Activated naive CD8-positive, alpha-beta T cell treated with anti-CD3 and anti-CD28 coated beads, Interleukin-2, amount 50 U/mL, for 24 hours (primary cell): ENCODE results near the gene P2RY2.
"Not testable (repeated sequence)": the region's sequence is repeated elsewhere in the genome, so short reads cannot be mapped to it uniquely, and the experiment has no call there.

Experiments
- ATAC-seq: fragments of 150-1000 bp; cut with Tn5 transposase; one replicate; pipeline ENCODE4 v1.10.0; 2021
- DNase-seq: peaks from one replicate; pipeline ENCODE4 v3.0.0; 2021
- H3K27ac Mint-ChIP-seq: one replicate; pipeline ENCODE4 v1.8.0; 2021; ENCODE audit warnings: mild to moderate bottlenecking, mixed read lengths
- H3K27me3 Mint-ChIP-seq: one replicate; pipeline ENCODE4 v1.8.0; 2021; ENCODE audit warnings: mixed read lengths
- H3K36me3 Mint-ChIP-seq: one replicate; pipeline ENCODE4 v1.8.0; 2021; ENCODE audit warnings: low read depth, mixed read lengths
- H3K4me1 Mint-ChIP-seq: one replicate; pipeline ENCODE4 v1.8.0; 2021; ENCODE audit warnings: mixed read lengths
- H3K4me3 Mint-ChIP-seq: one replicate; pipeline ENCODE4 v1.8.0; 2021; ENCODE audit warnings: mild to moderate bottlenecking, moderate library complexity, mixed read lengths
- H3K9me3 Mint-ChIP-seq: one replicate; pipeline ENCODE4 v1.8.0; 2021; ENCODE audit warnings: mixed read lengths

Gene P2RY2

GRCh38 chr11:73194593-73194992 lies 23.5 kb upstream of the P2RY2 start:
- peaks cover 1% of the 10 kb centered on the region for H3K4me1 Mint-ChIP-seq
- no peak overlapping the region for H3K4me3 Mint-ChIP-seq
- no peaks in the 10 kb centered on the region for H3K36me3 Mint-ChIP-seq
- no peak overlapping the region for H3K27ac Mint-ChIP-seq
- peaks cover 7% of the 10 kb centered on the region for H3K27me3 Mint-ChIP-seq
- no peak for DNase-seq
- ATAC-seq: no peak
- no peaks in the 10 kb centered on the region for H3K9me3 Mint-ChIP-seq

- Mint-ChIP-seq H3K4me1 (no peaks in the 10 kb centered on the region), H3K9me3 (no peaks in the 10 kb centered on the region), H3K27ac (no peak overlapping the region), H3K4me3 (no peak overlapping the region), H3K27me3 (peaks cover 2% of the 10 kb centered on the region), H3K36me3 (no peaks in the 10 kb centered on the region)
- ATAC-seq (no peak), DNase-seq (no peak)
These were observed 22.7 kb upstream of the P2RY2 start for GRCh38 chr11:73195191-73196007.

- Mint-ChIP-seq H3K27me3 (no peaks in the 10 kb centered on the region), H3K4me3 (no peak overlapping the region), H3K36me3 (no peaks in the 10 kb centered on the region), H3K27ac (no peak overlapping the region), H3K4me1 (no peaks in the 10 kb centered on the region), H3K9me3 (no peaks in the 10 kb centered on the region)
- DNase-seq: no peak
- ATAC-seq: no peak
These were observed 21.5 kb upstream of the P2RY2 start for GRCh38 chr11:73196576-73196975.

GRCh38 chr11:73197348-73197747 lies 20.7 kb upstream of the P2RY2 start:
- H3K27ac Mint-ChIP-seq: no peak overlapping the region
- no peaks in the 10 kb centered on the region for H3K36me3 Mint-ChIP-seq
- no peaks in the 10 kb centered on the region for H3K9me3 Mint-ChIP-seq
- no peaks in the 10 kb centered on the region for H3K4me1 Mint-ChIP-seq
- ATAC-seq (no peak), DNase-seq (no peak)
- H3K4me3 Mint-ChIP-seq: no peak overlapping the region
- no peaks in the 10 kb centered on the region for H3K27me3 Mint-ChIP-seq

GRCh38 chr11:73197787-73198186 lies 20.3 kb upstream of the P2RY2 start:
- DNase-seq, H3K27ac Mint-ChIP-seq, H3K4me1 Mint-ChIP-seq, ATAC-seq, H3K27me3 Mint-ChIP-seq, H3K9me3 Mint-ChIP-seq, H3K36me3 Mint-ChIP-seq, H3K4me3 Mint-ChIP-seq: not testable (repeated sequence)

GRCh38 chr11:73198677-73199076 lies 19.4 kb upstream of the P2RY2 start:
- H3K36me3 Mint-ChIP-seq: no peaks in the 10 kb centered on the region
- no peak overlapping the region for H3K27ac Mint-ChIP-seq
- DNase-seq (no peak), ATAC-seq (no peak)
- H3K9me3 Mint-ChIP-seq: no peaks in the 10 kb centered on the region
- no peaks in the 10 kb centered on the region for H3K27me3 Mint-ChIP-seq
- no peak overlapping the region for H3K4me3 Mint-ChIP-seq
- H3K4me1 Mint-ChIP-seq: no peaks in the 10 kb centered on the region

GRCh38 chr11:73199446-73199845 lies 18.6 kb upstream of the P2RY2 start:
- H3K27me3 Mint-ChIP-seq: no peaks in the 10 kb centered on the region
- H3K27ac Mint-ChIP-seq: no peak overlapping the region
- H3K4me3 Mint-ChIP-seq: no peak overlapping the region
- no peaks in the 10 kb centered on the region for H3K4me1 Mint-ChIP-seq
- ATAC-seq (no peak), DNase-seq (no peak)
- H3K9me3 Mint-ChIP-seq: no peaks in the 10 kb centered on the region
- no peaks in the 10 kb centered on the region for H3K36me3 Mint-ChIP-seq

GRCh38 chr11:73200256-73200655 lies 17.8 kb upstream of the P2RY2 start:
- no peak for ATAC-seq

GRCh38 chr11:73201249-73201648 lies 16.8 kb upstream of the P2RY2 start:
- Mint-ChIP-seq H3K27me3 (peaks cover 6% of the 10 kb centered on the region), H3K36me3 (no peaks in the 10 kb centered on the region), H3K9me3 (no peaks in the 10 kb centered on the region), H3K27ac (no peak overlapping the region), H3K4me1 (no peaks in the 10 kb centered on the region), H3K4me3 (no peak overlapping the region)
- no peak for ATAC-seq
- no peak for DNase-seq

More at GRCh38 chr11:73200256-73200655, 17.8 kb upstream of the P2RY2 start:
- Mint-ChIP-seq H3K27me3 (peaks cover 5% of the 10 kb centered on the region), H3K27ac (no peak overlapping the region), H3K36me3 (no peaks in the 10 kb centered on the region), H3K9me3 (no peaks in the 10 kb centered on the region), H3K4me3 (no peak overlapping the region), H3K4me1 (no peaks in the 10 kb centered on the region)
- no peak for DNase-seq

GRCh38 chr11:73201888-73202780 lies 15.9 kb upstream of the P2RY2 start:
- Mint-ChIP-seq H3K9me3 (no peaks in the 10 kb centered on the region), H3K27ac (no peak overlapping the region), H3K27me3 (peaks cover 9% of the 10 kb centered on the region), H3K4me1 (no peaks in the 10 kb centered on the region), H3K36me3 (no peaks in the 10 kb centered on the region), H3K4me3 (no peak overlapping the region)
- no peak for DNase-seq
- ATAC-seq: no peak

- DNase-seq (no peak), ATAC-seq (no peak)
- Mint-ChIP-seq H3K27me3 (peaks cover 9% of the 10 kb centered on the region), H3K27ac (no peak overlapping the region), H3K36me3 (no peaks in the 10 kb centered on the region), H3K4me1 (no peaks in the 10 kb centered on the region), H3K4me3 (no peak overlapping the region), H3K9me3 (no peaks in the 10 kb centered on the region)
These were observed 14.8 kb upstream of the P2RY2 start for GRCh38 chr11:73203322-73203721.

GRCh38 chr11:73203790-73204189 lies 14.3 kb upstream of the P2RY2 start:
- H3K4me3 Mint-ChIP-seq: no peak overlapping the region
- no peaks in the 10 kb centered on the region for H3K4me1 Mint-ChIP-seq
- H3K36me3 Mint-ChIP-seq: no peaks in the 10 kb centered on the region
- no peaks in the 10 kb centered on the region for H3K9me3 Mint-ChIP-seq
- DNase-seq (no peak), ATAC-seq (no peak)
- peaks cover 9% of the 10 kb centered on the region for H3K27me3 Mint-ChIP-seq
- no peak overlapping the region for H3K27ac Mint-ChIP-seq

GRCh38 chr11:73204711-73205121 lies 13.4 kb upstream of the P2RY2 start:
- H3K9me3 Mint-ChIP-seq: no peaks in the 10 kb centered on the region
- H3K36me3 Mint-ChIP-seq: no peaks in the 10 kb centered on the region
- no peaks in the 10 kb centered on the region for H3K4me1 Mint-ChIP-seq
- H3K4me3 Mint-ChIP-seq: no peak overlapping the region
- H3K27ac Mint-ChIP-seq: no peak overlapping the region
- H3K27me3 Mint-ChIP-seq: peaks cover 9% of the 10 kb centered on the region
- ATAC-seq: no peak
- DNase-seq: no peak

GRCh38 chr11:73205661-73206343 lies 12.3 kb upstream of the P2RY2 start:
- Mint-ChIP-seq H3K36me3 (no peaks in the 10 kb centered on the region), H3K4me3 (no peak overlapping the region), H3K27me3 (peaks cover 9% of the 10 kb centered on the region), H3K27ac (no peak overlapping the region), H3K9me3 (no peaks in the 10 kb centered on the region), H3K4me1 (no peaks in the 10 kb centered on the region)
- DNase-seq (no peak), ATAC-seq (no peak)
